Measurements from ENCODE around the gene NFKBIL1. TPM values are rescaled to one million over a fixed set of nuclear protein-coding genes. Genes with fewer than 3 reads are reported as not detected.
"Not testable (repeated sequence)": the region's sequence is repeated elsewhere in the genome, so short reads cannot be mapped to it uniquely, and the experiment has no call there.

Gene NFKBIL1
- total RNA-seq, 2 donors from 2014 or later: 16.8 to 17.0 TPM

DNA sequence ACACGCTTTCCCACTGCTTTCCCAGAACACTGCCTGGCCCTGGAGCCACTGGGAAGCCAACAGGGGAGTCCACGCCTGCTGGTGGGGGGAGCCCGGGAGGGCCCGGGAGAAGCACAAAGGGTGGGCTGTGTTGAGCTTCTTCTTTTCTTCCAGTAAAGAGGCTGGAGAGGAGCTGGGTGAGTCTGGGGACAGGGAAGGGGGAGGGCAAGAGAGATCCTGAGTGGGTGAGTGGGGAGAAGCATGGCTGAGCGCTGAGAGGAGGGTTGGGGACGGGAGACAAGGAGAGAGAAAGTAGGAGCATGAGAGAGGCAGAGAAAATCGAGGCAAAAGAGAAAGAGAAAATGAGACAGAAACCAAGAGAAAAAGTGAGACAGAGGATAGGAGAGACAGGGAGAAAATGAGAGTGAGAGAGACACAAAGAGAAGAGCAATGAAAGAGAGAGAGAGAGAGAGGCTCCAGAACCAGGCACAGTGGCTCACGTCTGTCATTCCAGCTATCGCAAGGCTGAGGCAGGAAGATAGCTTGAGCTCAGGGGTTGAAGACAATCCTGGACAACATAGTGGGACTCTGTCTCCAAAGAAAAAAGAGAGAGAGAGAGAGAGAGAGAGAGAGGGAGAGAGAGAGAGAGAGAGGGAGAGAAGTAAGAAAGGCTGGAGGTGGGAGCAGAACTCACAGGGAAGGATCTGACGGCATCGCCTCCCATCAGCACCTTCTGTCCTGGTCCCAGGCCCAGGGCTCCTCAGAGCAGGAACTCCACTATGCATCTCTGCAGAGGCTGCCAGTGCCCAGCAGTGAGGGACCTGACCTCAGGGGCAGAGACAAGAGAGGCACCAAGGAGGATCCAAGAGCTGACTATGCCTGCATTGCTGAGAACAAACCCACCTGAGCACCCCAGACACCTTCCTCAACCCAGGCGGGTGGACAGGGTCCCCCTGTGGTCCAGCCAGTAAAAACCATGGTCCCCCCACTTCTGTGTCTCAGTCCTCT, 40.7 kb downstream of the NFKBIL1 start:
- peak; percentile 7 to 11 for ATAC-seq
- H3K27me3 Mint-ChIP-seq: no peaks in the 10 kb centered on the region
- H3K27ac Mint-ChIP-seq: peak overlapping the region; percentile 87 to 88
- DNase-seq (ENCODE audit: low spot score): no peak
- no peaks in the 10 kb centered on the region for H3K9me3 Mint-ChIP-seq
- peaks cover 7% of the 10 kb centered on the region for H3K36me3 Mint-ChIP-seq
- H3K4me3 Mint-ChIP-seq: peak overlapping the region; percentile 90
- peaks cover 47 to 63% of the 10 kb centered on the region in 2 donors for H3K4me1 Mint-ChIP-seq (ENCODE audit: low read depth in 2 of 2)

- Mint-ChIP-seq H3K4me1 (ENCODE audit: low read depth in 2 of 2) (peaks cover 52 to 64% of the 10 kb centered on the region in 2 donors), H3K27me3 (no peaks in the 10 kb centered on the region), H3K4me3 (peak overlapping the region; percentile 1), H3K27ac (peak overlapping the region; percentile 85 to 87), H3K36me3 (peaks cover 7% of the 10 kb centered on the region), H3K9me3 (no peaks in the 10 kb centered on the region)
- no peak for ATAC-seq
- DNase-seq (ENCODE audit: low spot score): no peak
Observed at GRCh38 chr6:31588871-31589650, 41.7 kb downstream of the NFKBIL1 start.

DNA sequence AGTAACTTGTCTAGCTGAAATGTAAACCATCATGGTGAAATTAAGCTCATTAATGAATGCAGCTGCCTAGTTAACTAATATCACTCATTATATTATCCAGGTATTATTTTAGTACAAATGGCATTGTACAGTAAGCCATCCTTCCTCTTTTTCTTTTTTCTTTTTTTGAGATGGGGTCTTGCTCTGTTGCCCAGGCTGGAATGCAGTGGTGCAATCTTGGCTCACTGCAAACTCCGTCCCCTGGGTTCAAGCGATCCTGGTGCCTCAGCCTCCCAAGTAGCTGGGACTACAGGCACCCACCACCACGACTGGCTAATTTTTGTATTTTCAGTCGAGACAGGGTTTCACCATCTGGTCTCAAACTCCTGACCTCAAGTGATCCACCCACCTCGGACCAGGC, 43.3 kb downstream of the NFKBIL1 start:
- H3K4me3 Mint-ChIP-seq: peak overlapping the region; percentile 20
- not testable (repeated sequence) for ATAC-seq; H3K27me3 Mint-ChIP-seq; H3K36me3 Mint-ChIP-seq; H3K9me3 Mint-ChIP-seq; DNase-seq (ENCODE audit: low spot score)
- H3K4me1 Mint-ChIP-seq (ENCODE audit: low read depth in 2 of 2): peaks cover 54 to 59% of the 10 kb centered on the region in 2 donors
- H3K27ac Mint-ChIP-seq: peak overlapping the region in 1 of 2 donors; percentile 85

GRCh38 chr6:31592396-31592771, 45.0 kb downstream of the NFKBIL1 start:
- Mint-ChIP-seq H3K27ac (peak overlapping the region; percentile 92 to 93), H3K27me3 (no peaks in the 10 kb centered on the region), H3K9me3 (no peaks in the 10 kb centered on the region), H3K4me3 (peak overlapping the region; percentile 82), H3K36me3 (peaks cover 7% of the 10 kb centered on the region), H3K4me1 (ENCODE audit: low read depth in 2 of 2) (peaks cover 50 to 51% of the 10 kb centered on the region in 2 donors)
- DNase-seq (ENCODE audit: low spot score) (no peak), ATAC-seq (peak; percentile 26 to 56)

DNA sequence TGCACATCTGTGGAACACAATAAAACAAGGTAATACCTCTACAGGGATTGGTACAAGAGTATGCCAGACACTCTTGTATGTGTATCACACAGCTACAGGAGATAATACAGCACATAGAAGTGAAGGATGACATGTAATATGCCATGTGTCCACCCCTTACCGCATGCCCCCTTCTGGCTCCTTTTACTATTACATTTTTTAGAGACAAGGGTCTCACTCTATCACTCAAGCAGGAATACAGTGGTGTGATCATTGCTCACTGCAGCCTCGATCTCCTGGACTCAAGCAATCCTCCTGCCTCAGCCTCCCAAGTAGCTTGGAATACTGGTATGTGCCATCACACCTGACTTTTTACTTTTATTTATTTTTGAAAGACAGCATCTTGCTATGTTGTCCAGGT, 49.6 kb downstream of the NFKBIL1 start:
- Mint-ChIP-seq H3K36me3 (no peaks in the 10 kb centered on the region), H3K27me3 (no peaks in the 10 kb centered on the region), H3K4me3 (peak overlapping the region; percentile 45), H3K27ac (peak overlapping the region; percentile 61 to 87), H3K4me1 (ENCODE audit: low read depth in 2 of 2) (peaks cover 29 to 42% of the 10 kb centered on the region in 2 donors), H3K9me3 (no peaks in the 10 kb centered on the region)
- DNase-seq (ENCODE audit: low spot score) (no peak), ATAC-seq (peak; percentile 46 to 62)

GRCh38 chr6:31607317-31607716, 59.9 kb downstream of the NFKBIL1 start:
- ATAC-seq (no peak), DNase-seq (ENCODE audit: low spot score) (no peak)
- peak overlapping the region in 1 of 2 donors; percentile 28 for H3K27ac Mint-ChIP-seq
- no peaks in the 10 kb centered on the region for H3K36me3 Mint-ChIP-seq
- no peaks in the 10 kb centered on the region for H3K27me3 Mint-ChIP-seq
- H3K4me1 Mint-ChIP-seq (ENCODE audit: low read depth in 2 of 2): no peaks in the 10 kb centered on the region
- no peak overlapping the region for H3K4me3 Mint-ChIP-seq
- no peaks in the 10 kb centered on the region for H3K9me3 Mint-ChIP-seq

Other genes starting within 250 kb of the NFKBIL1 start
- gene HLA-B, start 190.4 kb upstream of the NFKBIL1 start, total RNA-seq: 1,000 to 10,000 TPM; 3,852 to 7,384 TPM
- 10 to 100 TPM; 14.2 to 16.9 TPM for gene MICA, start 144.0 kb upstream of the NFKBIL1 start, total RNA-seq
- 10 to 100 TPM; 34.9 to 37.4 TPM for gene MICB, start 49.5 kb upstream of the NFKBIL1 start, total RNA-seq
- not detected for gene MCCD1, start 18.6 kb upstream of the NFKBIL1 start, total RNA-seq
- gene DDX39B, start 5.6 kb upstream of the NFKBIL1 start, total RNA-seq: 100 to 1,000 TPM; 469 to 713 TPM
- 1 to 10 TPM; 1.4 to 2.3 TPM for gene ATP6V1G2, start 1.0 kb upstream of the NFKBIL1 start, total RNA-seq
- gene LTA, start 24.7 kb downstream of the NFKBIL1 start, total RNA-seq: 1,000 to 10,000 TPM; 1,187 to 3,727 TPM
- 100 to 1,000 TPM; 320 to 420 TPM for gene TNF, start 28.0 kb downstream of the NFKBIL1 start, total RNA-seq
- 100 to 1,000 TPM; 110 to 153 TPM for gene LTB, start 34.8 kb downstream of the NFKBIL1 start, total RNA-seq
- 10 to 100 TPM; 15.5 to 34.6 TPM for gene LST1, start 38.7 kb downstream of the NFKBIL1 start, total RNA-seq
- gene NCR3, start 45.4 kb downstream of the NFKBIL1 start, total RNA-seq: 10 to 100 TPM; 65.5 to 91.6 TPM
- 10 to 100 TPM in 1 of 2 donors, 1 to 10 TPM in 1; 9.3 to 20.0 TPM for gene AIF1, start 67.6 kb downstream of the NFKBIL1 start, total RNA-seq
- gene PRRC2A, start 73.1 kb downstream of the NFKBIL1 start, total RNA-seq: 100 to 1,000 TPM; 224 to 345 TPM
- 100 to 1,000 TPM; 284 to 337 TPM for gene BAG6, start 105.1 kb downstream of the NFKBIL1 start, total RNA-seq
- gene APOM, start 108.3 kb downstream of the NFKBIL1 start, total RNA-seq: 1 to 10 TPM in 1 of 2 donors, under 1 TPM in 1; 0.76 to 1.3 TPM
- gene C6orf47, start 113.2 kb downstream of the NFKBIL1 start, total RNA-seq: 10 to 100 TPM; 26.9 to 34.0 TPM
- 10 to 100 TPM; 34.5 to 40.9 TPM for gene GPANK1, start 117.4 kb downstream of the NFKBIL1 start, total RNA-seq
- gene CSNK2B, start 118.5 kb downstream of the NFKBIL1 start, total RNA-seq: 100 to 1,000 TPM; 205 to 247 TPM
- gene LY6G5B, start 122.4 kb downstream of the NFKBIL1 start, total RNA-seq: 10 to 100 TPM; 24.0 to 37.9 TPM
- 1 to 10 TPM; 5.4 to 8.8 TPM for gene LY6G5C, start 133.5 kb downstream of the NFKBIL1 start, total RNA-seq
- gene ABHD16A, start 155.7 kb downstream of the NFKBIL1 start, total RNA-seq: 10 to 100 TPM; 60.6 to 77.5 TPM
- not detected for gene LY6G6F, start 159.3 kb downstream of the NFKBIL1 start, total RNA-seq
- not detected for gene LY6G6D, start 167.7 kb downstream of the NFKBIL1 start, total RNA-seq
- not detected for gene LY6G6C, start 174.1 kb downstream of the NFKBIL1 start, total RNA-seq
- under 1 TPM in 1 of 2 donors, not detected in 1; 0.21 TPM for gene MPIG6B, start 175.8 kb downstream of the NFKBIL1 start, total RNA-seq
- gene DDAH2, start 181.7 kb downstream of the NFKBIL1 start, total RNA-seq: 10 to 100 TPM; 18.8 to 24.4 TPM
- 100 to 1,000 TPM; 468 to 581 TPM for gene CLIC1, start 188.9 kb downstream of the NFKBIL1 start, total RNA-seq
- gene MSH5, start 192.4 kb downstream of the NFKBIL1 start, total RNA-seq: 100 to 1,000 TPM in 1 of 2 donors, 10 to 100 TPM in 1; 36.2 to 154 TPM
- 10 to 100 TPM in 1 of 2 donors, 1 to 10 TPM in 1; 9.2 to 25.2 TPM for gene SAPCD1, start 215.0 kb downstream of the NFKBIL1 start, total RNA-seq
- 1 to 10 TPM; 1.4 to 2.1 TPM for gene VWA7, start 229.7 kb downstream of the NFKBIL1 start, total RNA-seq
- 100 to 1,000 TPM in 1 of 2 donors, 10 to 100 TPM in 1; 90.7 to 226 TPM for gene VARS1, start 248.1 kb downstream of the NFKBIL1 start, total RNA-seq